Left forelimb (tissue), 1 donor: ENCODE data around the gene SSUH2.

Source experiments
- DNase-seq: peaks from one replicate; pipeline ENCODE4 v3.0.0-alpha.2; 2018; ENCODE audit warnings: low spot score

The SSUH2 gene

DNA sequence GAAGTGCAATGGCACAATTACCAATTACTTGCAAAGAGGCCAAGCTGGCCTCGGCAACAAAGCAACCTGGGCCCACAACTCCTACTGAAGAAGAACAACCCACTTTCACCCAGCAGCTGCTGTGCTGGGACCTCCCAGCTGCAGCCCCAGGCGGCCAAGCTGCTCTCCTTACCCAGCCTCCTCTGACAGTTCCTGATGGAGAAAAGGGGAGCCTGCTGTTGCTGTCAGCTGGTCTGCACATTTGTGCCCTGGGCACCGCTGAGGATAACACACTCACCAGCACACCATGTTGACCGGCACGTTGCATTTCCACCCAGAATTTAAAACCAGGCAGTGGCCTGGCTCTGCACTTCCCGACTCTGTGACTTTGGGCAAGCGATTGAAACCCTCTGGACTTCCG lies 33.6 kb downstream of the SSUH2 start:
- peak; percentile 51 for DNase-seq

DNA sequence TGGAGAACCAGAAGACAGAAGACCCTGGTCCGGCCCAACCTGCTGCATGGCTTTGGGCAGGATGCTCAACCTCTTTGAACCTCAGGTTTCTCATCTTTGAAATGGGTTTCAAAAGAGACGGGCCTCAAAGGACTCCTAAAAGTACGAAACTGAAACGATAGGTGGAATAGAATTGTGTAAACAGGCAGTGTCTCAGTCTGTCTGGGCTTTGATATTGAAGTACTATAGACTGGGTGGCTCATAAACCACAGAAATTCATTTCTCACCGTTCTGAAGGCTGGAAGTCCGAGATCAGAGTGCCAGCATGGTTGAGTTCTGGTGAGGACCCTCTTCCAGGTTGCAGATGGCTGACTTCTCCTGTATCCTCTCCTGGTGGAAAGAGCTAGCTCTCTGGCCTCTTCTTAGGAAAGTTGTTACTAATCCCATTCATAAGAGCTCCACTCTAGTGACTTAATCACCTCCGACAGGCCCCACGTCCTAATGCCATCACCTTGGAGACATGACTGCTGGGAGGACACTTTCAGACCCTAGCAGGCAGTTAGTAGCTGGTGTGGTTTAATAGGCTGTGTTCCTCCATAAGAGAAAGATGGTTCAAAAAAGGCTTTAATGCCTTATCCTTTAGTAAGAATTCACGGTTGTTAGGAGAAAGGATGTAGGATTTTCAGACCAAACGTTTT lies 35.7 kb downstream of the SSUH2 start:
- DNase-seq = no peak

GRCh38 chr3:8608041-8608790 lies 36.4 kb downstream of the SSUH2 start:
- DNase-seq = no peak

- DNase-seq = peak; percentile 73
Observed at GRCh38 chr3:8607234-8608040, 37.2 kb downstream of the SSUH2 start.

- peak; percentile 59 for DNase-seq
Observed at GRCh38 chr3:8606701-8607231, 37.8 kb downstream of the SSUH2 start.

- no peak for DNase-seq
Observed at GRCh38 chr3:8604988-8605387, 39.6 kb downstream of the SSUH2 start.

DNA sequence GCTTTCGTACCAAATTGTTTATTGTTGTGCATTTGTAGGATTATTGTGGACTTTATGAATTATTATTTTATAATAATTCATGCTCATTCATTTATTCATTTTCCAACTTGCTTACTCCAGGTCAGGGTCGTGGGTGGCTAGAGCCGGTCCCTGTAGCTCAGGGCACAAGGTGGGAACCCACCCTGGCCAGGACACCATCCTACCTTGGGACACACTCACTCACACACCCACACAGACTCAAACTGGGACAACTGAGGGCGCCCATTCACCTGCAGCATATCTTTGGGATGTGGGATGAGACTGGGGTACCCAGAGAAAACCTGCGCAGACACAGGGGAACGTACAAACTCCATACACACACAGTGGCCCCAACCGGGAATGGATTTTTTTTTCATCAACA lies 40.6 kb downstream of the SSUH2 start:
- DNase-seq = no peak

- DNase-seq = peak; percentile 51
Observed at GRCh38 chr3:8603115-8603710, 41.4 kb downstream of the SSUH2 start.

DNA sequence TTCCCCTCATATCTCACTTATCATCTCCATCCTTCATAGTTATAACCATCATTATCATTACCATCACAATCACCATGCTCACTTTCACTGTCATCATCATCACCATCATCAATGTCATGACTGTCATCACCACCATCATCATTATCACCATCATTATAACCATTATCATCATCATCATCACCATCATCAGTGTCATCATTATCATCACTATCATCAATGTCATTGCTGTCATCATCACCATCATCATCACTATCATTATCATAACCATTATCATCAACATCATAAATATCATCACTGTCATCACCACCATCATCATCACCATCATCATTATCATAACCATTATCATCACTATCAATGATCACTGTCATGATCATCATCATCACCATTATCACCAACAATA lies 44.1 kb downstream of the SSUH2 start:
- no peak for DNase-seq

DNA sequence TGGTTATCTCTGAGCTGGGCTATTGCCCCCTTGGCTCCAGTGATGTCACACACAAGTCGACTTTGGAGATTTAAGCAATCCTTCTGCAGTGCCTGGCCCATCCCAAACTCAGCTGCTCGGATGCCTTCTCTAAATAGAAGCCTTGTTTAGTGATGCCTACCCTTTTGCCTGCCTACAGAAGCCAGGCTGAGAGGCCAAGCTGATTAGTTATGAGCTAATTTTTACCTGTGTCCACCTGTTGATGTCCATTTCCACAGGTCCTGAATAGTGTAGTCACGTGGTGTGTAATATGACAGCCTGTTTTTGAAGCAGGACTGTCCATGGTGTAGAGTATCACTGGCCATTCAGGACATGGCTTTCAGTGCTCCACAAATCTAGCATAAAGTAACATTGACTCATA lies 45.5 kb downstream of the SSUH2 start:
- DNase-seq = no peak

GRCh38 chr3:8597219-8597853 lies 47.3 kb downstream of the SSUH2 start:
- peak; percentile 37 for DNase-seq

DNA sequence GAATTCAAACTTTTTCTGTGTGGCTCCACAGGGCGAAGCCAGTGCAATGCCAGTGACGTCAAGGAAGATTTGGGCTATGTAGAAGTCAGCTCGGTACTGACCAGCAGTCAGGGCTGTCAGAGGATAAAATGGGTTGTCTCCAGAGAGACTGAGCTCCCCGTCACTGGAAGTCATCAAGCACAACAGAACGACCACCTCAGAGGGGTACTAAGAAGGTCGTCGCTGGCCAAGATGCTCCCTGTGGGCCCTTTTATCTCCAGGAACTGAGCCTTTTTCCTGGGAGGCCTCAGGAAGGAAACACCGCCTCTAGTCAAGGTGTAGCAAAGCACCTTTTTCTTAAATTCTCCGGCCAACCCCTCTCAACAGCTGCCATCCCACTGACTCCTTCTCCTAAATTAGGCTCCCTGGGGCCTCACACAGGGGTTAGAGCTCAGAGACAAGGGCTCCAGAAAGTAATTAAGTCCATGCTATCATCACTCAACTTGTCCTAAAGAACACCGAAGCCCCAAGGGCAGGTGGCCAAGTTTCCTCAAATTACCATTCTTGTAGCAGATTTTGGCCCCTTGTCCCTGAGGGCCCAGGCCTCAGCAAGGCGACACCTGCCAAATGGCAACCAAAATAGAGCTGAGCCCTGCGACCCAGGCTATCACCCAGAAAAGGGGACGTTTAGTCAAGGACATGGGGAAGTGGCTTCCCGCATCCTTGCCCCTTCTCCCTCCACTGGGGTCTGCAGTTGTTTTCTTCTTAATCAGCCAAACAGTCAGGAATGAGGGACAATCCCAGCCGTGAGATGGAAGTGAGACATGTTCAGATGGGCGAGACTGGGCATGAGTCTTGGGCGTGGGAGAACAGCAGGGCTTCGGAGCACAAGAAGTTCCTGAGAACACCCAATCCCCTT lies 48.0 kb downstream of the SSUH2 start:
- DNase-seq = peak; percentile 63

GRCh38 chr3:8595695-8596115 lies 48.9 kb downstream of the SSUH2 start:
- DNase-seq = peak; percentile 63

GRCh38 chr3:8595252-8595651 lies 49.3 kb downstream of the SSUH2 start:
- DNase-seq = no peak

- DNase-seq = peak; percentile 75
Observed at GRCh38 chr3:8593021-8593827, 51.4 kb downstream of the SSUH2 start.

DNA sequence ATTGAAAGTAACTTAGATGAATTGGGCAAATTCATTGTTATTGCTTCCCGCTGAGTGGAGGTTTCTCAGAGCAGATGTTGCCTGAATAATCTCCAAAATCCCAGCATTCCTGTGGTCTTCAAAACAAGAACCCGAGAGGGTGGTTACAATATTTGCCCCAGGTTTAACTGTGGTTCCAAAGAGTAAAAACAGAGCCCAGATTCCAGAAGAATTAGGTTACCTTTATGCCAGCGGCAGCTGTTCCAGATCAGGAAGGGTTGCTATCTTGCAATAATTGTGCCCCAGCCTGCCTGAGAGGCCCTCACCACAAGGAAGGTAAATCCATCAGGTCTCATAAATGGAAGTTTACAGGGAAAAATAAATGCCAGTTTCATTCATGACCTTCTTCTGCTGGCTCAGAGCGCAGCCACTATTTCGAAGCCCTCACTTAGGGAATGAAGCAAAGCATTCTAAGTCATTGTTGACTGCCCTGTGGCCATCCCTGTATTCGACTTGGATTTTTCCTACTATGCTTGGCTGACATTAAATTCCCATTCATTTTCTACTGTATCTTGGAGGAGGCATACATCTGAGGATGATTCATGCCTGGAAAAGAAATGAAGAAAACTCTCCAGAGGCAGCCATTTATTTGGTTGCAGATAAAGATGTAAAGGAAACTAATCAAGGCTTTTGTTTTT lies 54.6 kb downstream of the SSUH2 start:
- DNase-seq = peak; percentile 17

DNA sequence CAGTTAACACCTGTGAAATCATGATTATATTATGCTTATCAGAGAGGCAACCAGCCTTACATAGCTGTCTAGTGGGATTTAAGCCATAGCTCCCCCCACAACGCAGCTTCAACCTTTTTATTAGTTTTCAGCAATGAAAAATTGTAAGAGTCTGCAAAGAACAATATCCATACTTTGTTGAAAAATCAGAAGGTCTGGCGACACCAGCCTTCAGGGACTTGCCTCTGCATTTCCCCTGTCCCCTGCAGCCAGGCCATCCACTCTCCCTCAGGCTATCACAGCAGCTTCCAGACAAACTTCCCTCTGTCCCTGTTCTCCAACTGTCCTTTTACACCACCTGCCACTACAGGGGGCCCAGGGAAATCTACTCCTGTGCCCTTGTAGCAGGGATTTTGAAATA lies 59.9 kb downstream of the SSUH2 start:
- DNase-seq = peak; percentile 22

DNA sequence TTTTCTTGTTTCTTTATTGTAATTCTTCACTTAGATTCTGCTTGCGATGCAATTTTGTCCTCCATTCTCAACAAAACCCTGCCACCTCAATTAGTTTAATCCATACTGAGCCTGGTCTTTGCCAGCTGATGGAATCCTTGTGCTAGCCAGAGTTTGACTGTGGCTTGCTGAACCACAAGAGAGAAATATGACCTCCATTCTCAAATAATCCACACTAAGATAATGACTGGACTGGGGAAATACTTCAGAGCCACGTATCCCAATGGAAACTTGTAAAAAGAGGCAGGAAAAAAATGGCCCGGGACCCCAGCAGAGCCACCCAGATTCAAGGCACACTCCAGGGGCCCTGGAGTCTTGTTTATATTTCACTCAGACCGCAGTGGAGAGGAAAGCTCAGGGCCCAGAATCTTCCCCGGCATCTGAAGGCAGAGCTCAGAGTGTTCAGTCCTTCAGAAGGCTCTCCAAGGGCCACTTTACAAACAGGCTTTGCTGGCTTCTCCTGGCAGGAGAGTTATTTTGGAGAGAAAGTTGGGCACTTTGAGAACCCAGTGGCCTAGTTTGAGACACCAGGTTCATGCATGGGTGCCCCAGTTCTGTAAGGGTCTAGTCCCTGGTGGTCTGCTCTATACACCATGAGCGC lies 62.7 kb downstream of the SSUH2 start:
- DNase-seq = peak; percentile 25

DNA sequence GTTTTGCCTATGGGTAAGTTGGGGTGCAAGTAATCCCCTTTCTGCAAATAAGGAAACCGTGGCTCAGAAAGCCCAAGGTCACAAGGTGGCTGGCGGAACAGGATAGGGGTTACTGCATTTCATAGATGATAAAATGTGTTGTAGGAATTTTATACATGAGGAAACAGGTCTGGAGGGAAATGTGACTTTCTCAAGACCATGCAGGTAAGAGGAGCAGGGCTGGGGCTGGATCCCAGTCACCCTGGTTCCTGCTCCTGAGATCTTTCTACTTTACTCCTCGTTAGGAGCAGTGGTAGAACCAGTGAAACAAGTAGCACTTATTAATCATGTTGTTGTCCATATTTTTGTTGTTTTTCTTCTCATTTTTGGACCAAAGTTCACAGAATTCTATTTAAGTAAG lies 63.2 kb downstream of the SSUH2 start:
- DNase-seq = peak; percentile 17
